ENCODE data around the gene TMPRSS4. TPM values are rescaled to one million over a fixed set of nuclear protein-coding genes. Genes with fewer than 3 reads are reported as not detected.

Gene TMPRSS4
- total and polyA plus RNA-seq, 2 of the 13 experiments (the other 11 are each of a cell fraction or from before 2014, with no cell fraction given) = 0.32 TPM; not detected in 1

DNA sequence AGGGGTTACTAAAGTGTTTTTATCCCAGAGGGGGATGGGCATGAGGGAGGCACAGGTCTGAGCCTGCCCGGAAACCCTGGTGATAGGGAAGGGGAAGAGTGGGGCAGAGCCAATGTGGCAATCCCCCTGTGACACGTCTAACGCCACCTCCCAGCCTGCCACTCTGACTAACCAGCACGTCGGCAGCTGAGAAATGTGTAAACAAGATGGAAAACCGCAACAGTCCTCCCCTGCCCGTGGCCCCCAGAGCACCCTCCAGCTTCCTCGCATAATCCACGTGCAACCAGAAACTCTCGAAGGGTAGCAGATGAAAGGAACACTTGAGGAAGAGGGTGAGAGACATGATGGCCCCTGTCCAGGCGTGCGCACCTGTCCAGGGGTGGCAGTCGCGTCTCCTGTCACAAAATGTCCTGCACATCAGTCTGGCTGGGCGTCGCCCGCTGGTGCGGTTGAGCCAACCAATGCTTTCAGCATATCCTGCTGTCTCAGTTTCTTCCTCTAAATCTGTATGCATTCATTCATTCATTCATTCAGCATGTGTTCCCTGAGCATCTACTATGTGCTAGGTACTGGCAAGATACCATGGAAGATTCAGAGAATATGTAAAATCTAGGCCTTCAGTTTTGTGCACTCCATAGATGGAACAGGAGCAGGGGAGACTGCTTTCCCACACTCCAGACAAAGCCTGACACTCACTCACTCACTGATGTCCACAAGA lies 4.5 kb downstream of the TMPRSS4 start (continued):
- TF ChIP-seq ZNF260 (CRISPR knock-in tag; IDR thresholded peaks at IDR 0.05; ENCODE audit: borderline replicate concordance, low read depth) (no peak), ZSCAN20 (CRISPR knock-in tag; IDR thresholded peaks at IDR 0.05; ENCODE audit: borderline replicate concordance) (no peak), ZNF121 (CRISPR knock-in tag; IDR thresholded peaks at IDR 0.05) (no peak), MIER3 (CRISPR knock-in tag; IDR thresholded peaks at IDR 0.05; ENCODE audit: borderline replicate concordance) (no peak), JARID2 (CRISPR knock-in tag; IDR thresholded peaks at IDR 0.05; ENCODE audit: insufficient replicate concordance) (no peak), ZNF772 (CRISPR knock-in tag; IDR thresholded peaks at IDR 0.05) (0 out of 2 replicates have a peak, but pooled peaks have one; percentile 18), EEA1 (CRISPR knock-in tag; IDR thresholded peaks at IDR 0.05; ENCODE audit: borderline replicate concordance) (no peak), ASH2L (IDR thresholded peaks at IDR 0.05; ENCODE audit: insufficient read length, low read depth, low read length) (no peak), SALL2 (CRISPR knock-in tag; IDR thresholded peaks at IDR 0.05) (no peak), KLF13 (CRISPR knock-in tag; IDR thresholded peaks at IDR 0.05) (no peak), ZFP36 (IDR thresholded peaks at IDR 0.05; ENCODE audit: borderline replicate concordance, low read depth, low read length, partially characterized antibody) (no peak), ONECUT2 (CRISPR knock-in tag; IDR thresholded peaks at IDR 0.05) (no peak), SMAD9 (CRISPR knock-in tag; IDR thresholded peaks at IDR 0.05) (no peak), HOXA3 (CRISPR knock-in tag; IDR thresholded peaks at IDR 0.05) (no peak), TOE1 (CRISPR knock-in tag; IDR thresholded peaks at IDR 0.05) (no peak), GATAD1 (CRISPR knock-in tag; IDR thresholded peaks at IDR 0.05) (no peak), RXRA (CRISPR knock-in tag; IDR thresholded peaks at IDR 0.05) (no peak)
- TF ChIP-seq, protein P1, sequence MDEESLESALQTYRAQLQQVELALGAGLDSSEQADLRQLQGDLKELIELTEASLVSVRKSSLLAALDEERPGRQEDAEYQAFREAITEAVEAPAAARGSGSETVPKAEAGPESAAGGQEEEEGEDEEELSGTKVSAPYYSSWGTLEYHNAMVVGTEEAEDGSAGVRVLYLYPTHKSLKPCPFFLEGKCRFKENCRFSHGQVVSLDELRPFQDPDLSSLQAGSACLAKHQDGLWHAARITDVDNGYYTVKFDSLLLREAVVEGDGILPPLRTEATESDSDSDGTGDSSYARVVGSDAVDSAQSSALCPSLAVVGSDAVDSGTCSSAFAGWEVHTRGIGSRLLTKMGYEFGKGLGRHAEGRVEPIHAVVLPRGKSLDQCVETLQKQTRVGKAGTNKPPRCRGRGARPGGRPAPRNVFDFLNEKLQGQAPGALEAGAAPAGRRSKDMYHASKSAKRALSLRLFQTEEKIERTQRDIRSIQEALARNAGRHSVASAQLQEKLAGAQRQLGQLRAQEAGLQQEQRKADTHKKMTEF (CRISPR knock-in tag; IDR thresholded peaks at IDR 0.05) = no peak
- TF ChIP-seq, protein P2, sequence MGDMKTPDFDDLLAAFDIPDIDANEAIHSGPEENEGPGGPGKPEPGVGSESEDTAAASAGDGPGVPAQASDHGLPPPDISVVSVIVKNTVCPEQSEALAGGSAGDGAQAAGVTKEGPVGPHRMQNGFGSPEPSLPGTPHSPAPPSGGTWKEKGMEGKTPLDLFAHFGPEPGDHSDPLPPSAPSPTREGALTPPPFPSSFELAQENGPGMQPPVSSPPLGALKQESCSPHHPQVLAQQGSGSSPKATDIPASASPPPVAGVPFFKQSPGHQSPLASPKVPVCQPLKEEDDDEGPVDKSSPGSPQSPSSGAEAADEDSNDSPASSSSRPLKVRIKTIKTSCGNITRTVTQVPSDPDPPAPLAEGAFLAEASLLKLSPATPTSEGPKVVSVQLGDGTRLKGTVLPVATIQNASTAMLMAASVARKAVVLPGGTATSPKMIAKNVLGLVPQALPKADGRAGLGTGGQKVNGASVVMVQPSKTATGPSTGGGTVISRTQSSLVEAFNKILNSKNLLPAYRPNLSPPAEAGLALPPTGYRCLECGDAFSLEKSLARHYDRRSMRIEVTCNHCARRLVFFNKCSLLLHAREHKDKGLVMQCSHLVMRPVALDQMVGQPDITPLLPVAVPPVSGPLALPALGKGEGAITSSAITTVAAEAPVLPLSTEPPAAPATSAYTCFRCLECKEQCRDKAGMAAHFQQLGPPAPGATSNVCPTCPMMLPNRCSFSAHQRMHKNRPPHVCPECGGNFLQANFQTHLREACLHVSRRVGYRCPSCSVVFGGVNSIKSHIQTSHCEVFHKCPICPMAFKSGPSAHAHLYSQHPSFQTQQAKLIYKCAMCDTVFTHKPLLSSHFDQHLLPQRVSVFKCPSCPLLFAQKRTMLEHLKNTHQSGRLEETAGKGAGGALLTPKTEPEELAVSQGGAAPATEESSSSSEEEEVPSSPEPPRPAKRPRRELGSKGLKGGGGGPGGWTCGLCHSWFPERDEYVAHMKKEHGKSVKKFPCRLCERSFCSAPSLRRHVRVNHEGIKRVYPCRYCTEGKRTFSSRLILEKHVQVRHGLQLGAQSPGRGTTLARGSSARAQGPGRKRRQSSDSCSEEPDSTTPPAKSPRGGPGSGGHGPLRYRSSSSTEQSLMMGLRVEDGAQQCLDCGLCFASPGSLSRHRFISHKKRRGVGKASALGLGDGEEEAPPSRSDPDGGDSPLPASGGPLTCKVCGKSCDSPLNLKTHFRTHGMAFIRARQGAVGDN (CRISPR knock-in tag; IDR thresholded peaks at IDR 0.05) = peak; percentile 74

Measured in HepG2 (cell line).